HG03460 (cell line): ENCODE data around the gene CAMK1D.
"Not testable (repeated sequence)": the region's sequence is repeated elsewhere in the genome, so short reads cannot be mapped to it uniquely, and the experiment has no call there.

Experiments used
- ATAC-seq: cut with Tn5 transposase; IDR thresholded peaks from one replicate; pipeline ENCODE4 v1.9.1; 2021; ENCODE audit not compliant: unreplicated experiment

The CAMK1D gene

GRCh38 chr10:12423896-12424295, 74.5 kb downstream of the CAMK1D start:
- no peak for ATAC-seq

DNA sequence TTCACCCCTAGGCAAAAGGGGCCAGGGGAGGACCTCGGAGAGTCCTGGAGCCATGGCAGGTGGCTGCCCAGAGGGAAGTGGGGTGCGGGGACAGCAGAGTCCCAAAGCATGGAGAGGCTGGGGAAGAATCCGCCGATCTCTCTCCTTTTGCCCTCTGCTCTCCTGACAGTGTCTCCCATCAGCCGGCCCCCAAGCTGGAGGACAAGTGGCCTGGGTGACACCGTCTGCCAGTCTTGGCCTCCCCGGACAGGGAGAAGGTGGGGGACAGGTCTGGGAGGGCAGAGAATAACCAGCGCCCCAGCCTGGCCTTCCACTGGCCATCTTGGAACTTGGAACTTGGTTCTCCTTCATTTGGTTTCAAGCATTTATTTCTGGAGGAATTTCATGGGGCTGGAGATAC, 77.9 kb downstream of the CAMK1D start:
- no peak for ATAC-seq

GRCh38 chr10:12428447-12429135, 79.2 kb downstream of the CAMK1D start:
- ATAC-seq = no peak

- ATAC-seq = no peak
Observed at GRCh38 chr10:12430406-12430982, 81.1 kb downstream of the CAMK1D start.

- ATAC-seq = no peak
Observed at GRCh38 chr10:12431151-12432101, 82.1 kb downstream of the CAMK1D start.

GRCh38 chr10:12432402-12433189, 83.2 kb downstream of the CAMK1D start:
- ATAC-seq = no peak

- no peak for ATAC-seq
Observed at GRCh38 chr10:12434277-12434676, 84.9 kb downstream of the CAMK1D start.

DNA sequence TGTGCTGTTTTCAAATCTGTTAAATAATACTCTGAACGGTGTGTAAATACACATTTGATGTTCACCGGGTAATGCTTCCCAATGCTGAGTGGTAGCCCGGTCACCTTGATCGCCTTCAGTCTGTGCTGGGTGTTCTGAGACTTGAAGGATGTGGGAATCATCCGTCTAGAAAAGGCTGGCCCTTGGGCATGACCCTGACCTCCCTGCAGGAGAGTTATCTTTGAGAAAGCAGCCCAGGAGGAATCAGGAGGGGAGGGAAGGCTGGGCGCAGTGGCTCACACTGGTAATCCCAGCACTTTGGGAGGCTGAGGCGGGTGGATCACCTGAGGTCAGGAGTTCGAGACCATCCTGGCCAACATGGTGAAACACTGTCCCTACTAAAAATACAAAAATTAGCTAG, 85.3 kb downstream of the CAMK1D start:
- not testable (repeated sequence) for ATAC-seq

DNA sequence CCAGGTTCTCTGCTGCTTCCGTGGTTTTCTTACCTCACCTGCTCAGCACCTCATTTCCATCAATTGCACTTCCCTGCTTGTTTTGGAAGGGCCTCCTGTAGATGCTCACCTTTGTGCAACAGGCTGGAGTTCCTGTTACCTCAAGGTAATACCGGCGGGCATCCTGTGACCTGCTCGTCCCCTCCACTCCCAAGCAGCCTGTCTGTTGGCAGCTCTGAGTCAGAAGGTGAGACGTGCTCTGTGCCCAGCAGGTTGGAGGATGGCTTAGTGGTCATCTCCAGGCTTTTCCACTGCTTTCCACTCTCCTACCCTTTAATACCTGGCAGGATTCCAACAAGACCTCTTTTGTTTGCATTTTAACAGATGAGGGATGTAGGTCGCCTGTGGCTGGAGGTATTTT, 86.0 kb downstream of the CAMK1D start:
- no peak for ATAC-seq

DNA sequence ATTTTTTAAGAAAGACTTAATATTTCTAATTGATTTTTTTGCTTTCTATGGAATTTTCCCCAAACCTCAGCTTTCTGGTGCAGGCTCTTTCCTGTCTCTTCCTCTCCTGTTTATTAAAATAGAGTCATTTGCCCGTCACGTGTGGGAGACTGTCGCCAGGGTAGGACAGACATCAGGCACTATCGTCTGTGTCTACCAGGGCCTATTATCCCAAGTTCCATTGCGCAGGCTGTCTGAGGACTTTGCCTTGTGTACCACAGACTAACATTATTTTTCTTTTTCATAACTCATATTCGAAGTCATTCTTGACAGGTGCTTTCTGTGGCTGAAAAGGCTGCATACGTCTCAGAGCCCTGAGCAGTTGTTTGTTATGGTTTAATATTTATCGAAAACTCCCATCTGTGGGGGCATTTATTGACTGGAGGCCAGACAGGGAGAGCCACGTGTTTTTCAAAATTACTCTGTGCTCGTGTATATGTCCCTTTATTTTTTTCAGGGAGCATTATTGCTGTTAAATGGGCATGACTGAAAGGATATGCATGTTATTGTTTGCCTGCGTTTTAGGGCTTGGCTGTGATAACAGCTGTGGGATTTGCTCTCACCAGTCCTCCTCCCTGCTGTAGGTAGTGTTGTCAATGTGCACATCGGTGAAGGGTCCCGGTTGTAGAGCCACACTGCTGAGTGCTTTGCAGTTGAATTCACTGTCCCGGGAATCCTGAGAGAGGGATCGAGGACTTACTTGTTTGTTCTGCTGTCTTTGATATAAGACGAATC, 89.8 kb downstream of the CAMK1D start:
- no peak for ATAC-seq

- not testable (repeated sequence) for ATAC-seq
Observed at GRCh38 chr10:12439767-12440166, 90.4 kb downstream of the CAMK1D start.

DNA sequence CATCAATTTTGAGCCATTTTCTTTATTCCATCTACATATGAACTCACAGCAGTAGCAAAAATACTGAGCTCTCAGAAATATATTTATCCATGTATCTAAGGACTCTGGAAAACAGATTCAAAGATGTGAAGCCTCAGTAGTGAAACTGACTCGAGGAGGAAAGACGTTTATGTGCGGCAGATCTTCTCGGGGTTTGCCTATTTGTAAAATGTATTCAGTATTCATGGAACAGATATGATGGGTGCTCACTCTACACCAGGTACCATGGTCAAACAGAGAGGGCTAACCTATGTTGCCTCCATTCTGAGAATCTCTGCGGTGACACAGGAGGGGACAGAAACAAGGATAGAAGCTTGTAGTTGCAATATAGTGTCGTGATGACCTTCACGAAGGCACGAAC, 93.7 kb downstream of the CAMK1D start:
- ATAC-seq = no peak

- ATAC-seq = no peak
Observed at GRCh38 chr10:12444981-12445700, 95.8 kb downstream of the CAMK1D start.

- no peak for ATAC-seq
Observed at GRCh38 chr10:12445701-12446334, 96.5 kb downstream of the CAMK1D start.

GRCh38 chr10:12448340-12448728, 99.0 kb downstream of the CAMK1D start:
- peak; percentile 22 for ATAC-seq

- ATAC-seq = peak; percentile 94
Observed at GRCh38 chr10:12448729-12449391, 99.5 kb downstream of the CAMK1D start.

DNA sequence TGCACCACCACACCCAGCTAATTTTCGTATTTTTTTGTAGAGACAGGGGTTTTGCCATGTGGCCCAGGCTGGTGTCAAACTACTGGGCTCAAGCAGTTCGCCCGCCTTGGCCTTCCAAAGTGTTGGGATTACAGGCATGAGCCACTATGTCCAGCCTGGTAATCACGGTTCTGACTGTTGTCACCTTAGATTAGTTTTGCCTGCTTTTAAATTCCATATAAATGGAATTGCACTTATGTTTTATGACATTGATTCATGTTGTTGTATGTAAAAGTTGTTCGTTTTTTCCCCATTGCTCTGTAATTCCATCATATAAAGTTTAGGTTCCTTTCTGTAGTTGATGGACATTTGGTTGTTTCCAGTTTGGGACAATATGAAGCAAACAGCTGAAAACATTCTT, 106.0 kb downstream of the CAMK1D start:
- ATAC-seq = no peak

DNA sequence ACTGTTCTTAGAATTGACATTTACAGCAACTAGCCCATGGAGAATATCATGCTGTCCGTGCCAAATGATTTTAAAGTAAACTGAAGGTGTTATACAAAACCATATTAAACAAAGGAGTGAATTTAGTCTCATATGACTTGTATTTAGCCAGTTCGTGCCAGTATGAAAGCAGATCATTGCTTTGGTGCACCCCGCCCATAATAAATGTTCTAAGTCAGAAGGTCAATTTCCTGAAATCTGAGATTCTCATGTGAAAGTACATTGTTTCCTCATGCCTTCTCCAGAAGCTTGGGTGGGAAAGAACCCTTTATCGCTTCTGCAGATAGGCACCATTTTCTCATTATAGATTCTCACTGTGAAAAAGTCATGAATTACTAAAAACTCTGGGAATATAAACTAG, 106.4 kb downstream of the CAMK1D start:
- ATAC-seq = no peak

DNA sequence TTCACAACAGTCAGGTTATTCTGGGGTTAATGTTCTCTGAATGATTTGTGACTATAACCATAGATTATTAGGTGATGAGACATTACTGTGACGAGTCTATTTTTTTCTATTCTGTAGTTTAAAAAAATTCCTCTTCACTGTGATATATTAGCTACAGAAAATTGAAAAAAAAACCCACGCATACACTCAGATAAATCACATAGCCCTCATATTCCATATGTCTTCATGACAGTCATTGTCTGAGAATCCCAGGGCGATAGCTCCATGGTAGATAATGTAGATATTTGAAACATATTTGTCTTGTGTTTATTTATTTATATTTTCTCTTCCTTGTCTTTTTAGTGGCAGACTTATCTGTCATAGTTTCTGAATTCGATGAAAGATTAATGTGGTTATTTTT, 110.0 kb downstream of the CAMK1D start:
- ATAC-seq = no peak
